ENCODE results near the gene CDH5. TPM values are rescaled to one million over a fixed set of nuclear protein-coding genes. Genes with fewer than 3 reads are reported as not detected.

CDH5 gene
- total RNA-seq, 4 donors from 2014 or later: 1.7 to 21.6 (median 8.0) TPM

GRCh38 chr16:66402591-66403230, 36.2 kb downstream of the CDH5 start:
- 77 to 88% methylated on average over 18 to 47 of the region's 61 CpGs for WGBS, 2 donors
- no peak for TF ChIP-seq CTCF (IDR thresholded peaks at IDR 0.05)
- TF ChIP-seq POLR2A (IDR thresholded peaks at IDR 0.05): no peak
- peaks cover 0 to 5% (median 0%) of the 10 kb centered on the region in 3 donors for H3K9me3 ChIP-seq
- H3K4me1 ChIP-seq: peaks cover 5 to 24% (median 6%) of the 10 kb centered on the region in 3 donors
- peaks cover 0 to 12% (median 0%) of the 10 kb centered on the region in 3 donors for H3K36me3 ChIP-seq
- intact Hi-C loops (cut with DNase I): loop anchor here (5.0 kb wide), 1 partner anchor 80 kb away; no protein-coding TSS in a partner anchor
- DNase-seq: no peak
- H3K27me3 ChIP-seq: peaks cover 0 to 25% (median 0%) of the 10 kb centered on the region in 4 donors
- no peak overlapping the region for H3K27ac ChIP-seq
- no peak overlapping the region for H3K4me3 ChIP-seq

- intact Hi-C loops (cut with DNase I): loop anchor here (5.0 kb wide), 1 partner anchor 79 kb away; no protein-coding TSS in a partner anchor
- peaks cover 6 to 33% (median 13%) of the 10 kb centered on the region in 3 donors for H3K4me1 ChIP-seq
- TF ChIP-seq CTCF (IDR thresholded peaks at IDR 0.05) (no peak), POLR2A (IDR thresholded peaks at IDR 0.05) (no peak)
- H3K36me3 ChIP-seq: peaks cover 0 to 12% (median 0%) of the 10 kb centered on the region in 3 donors
- peaks cover 0 to 19% (median 0%) of the 10 kb centered on the region in 4 donors for H3K27me3 ChIP-seq
- WGBS, 2 donors: 67 to 86% methylated on average over 3 to 5 of the region's 5 CpGs
- no peak overlapping the region for H3K4me3 ChIP-seq
- H3K9me3 ChIP-seq: peaks cover 0 to 5% (median 0%) of the 10 kb centered on the region in 3 donors
- no peak overlapping the region for H3K27ac ChIP-seq
- no peak for DNase-seq
These were observed 37.1 kb downstream of the CDH5 start for GRCh38 chr16:66403531-66404145.

- intact Hi-C loops (cut with DNase I): no loop called here
- Histone ChIP-seq H3K36me3 (peaks cover 0 to 12% (median 0%) of the 10 kb centered on the region in 3 donors), H3K27ac (no peak overlapping the region), H3K9me3 (peaks cover 0 to 5% (median 0%) of the 10 kb centered on the region in 3 donors), H3K4me1 (peaks cover 10 to 39% (median 16%) of the 10 kb centered on the region in 3 donors), H3K27me3 (peaks cover 0 to 19% (median 0%) of the 10 kb centered on the region in 4 donors), H3K4me3 (no peak overlapping the region)
- TF ChIP-seq CTCF (IDR thresholded peaks at IDR 0.05) (no peak), POLR2A (IDR thresholded peaks at IDR 0.05) (no peak)
- no peak for DNase-seq
- 68 to 69% methylated on average over 2 of the region's 2 CpGs for WGBS, 2 donors
These were observed 38.7 kb downstream of the CDH5 start for GRCh38 chr16:66405057-66405783.

GRCh38 chr16:66406534-66407221, 40.2 kb downstream of the CDH5 start:
- peak; percentile 43 for DNase-seq
- TF ChIP-seq CTCF (IDR thresholded peaks at IDR 0.05) (peak; percentile 77 to 95 (median 89)), POLR2A (IDR thresholded peaks at IDR 0.05) (no peak)
- Histone ChIP-seq H3K9me3 (peaks cover 0 to 5% (median 0%) of the 10 kb centered on the region in 3 donors), H3K4me1 (peaks cover 10 to 34% (median 16%) of the 10 kb centered on the region in 3 donors), H3K4me3 (peak overlapping the region; percentile 33 to 63 (median 48)), H3K27ac (peak overlapping the region in 2 of 4 donors; percentile 0 to 53), H3K27me3 (peaks cover 0 to 19% (median 0%) of the 10 kb centered on the region in 4 donors), H3K36me3 (peaks cover 0 to 12% (median 0%) of the 10 kb centered on the region in 3 donors)
- intact Hi-C loops (cut with DNase I): no loop called here
- WGBS, 2 donors: 0% methylated on average over 1 of the region's 35 CpGs

Measured in esophagus squamous epithelium (tissue), 5 donors.